Fibroblast of lung (primary cell): ENCODE results near the gene PRKAB2.

Source experiments
- CTCF ChIP-seq, 2 donors: IDR thresholded peaks in 1 of 2; conservative IDR thresholded peaks in 1 of 2; 1 replicate in 1 of 2; 2 replicates in 1 of 2; pipeline ENCODE4 v1.5.1; 2011 to 2012; ENCODE audit warnings: low read length in 2 of 2, control low read depth in 1 of 2, inconsistent platforms in 1 of 2, low read depth in 1 of 2, mild to moderate bottlenecking in 1 of 2
- EZH2 ChIP-seq: IDR thresholded peaks from 2 replicates; pipeline ENCODE4 v1.5.1; 2012; ENCODE audit warnings: low read length, control low read depth, mild to moderate bottlenecking; ENCODE audit errors: missing control alignments

- TF ChIP-seq CTCF (conservative IDR thresholded peaks at IDR 0.05 in 1 of 2, IDR thresholded peaks at IDR 0.05 in 1 of 2; ENCODE audit: low read depth in 1 of 2, low read length in 2 of 2) (no peak), EZH2 (no peak)
Observed at GRCh38 chr1:147177611-147178380, 5.5 kb upstream of the PRKAB2 start.
